ENCODE data around the gene USP36.

DNA sequence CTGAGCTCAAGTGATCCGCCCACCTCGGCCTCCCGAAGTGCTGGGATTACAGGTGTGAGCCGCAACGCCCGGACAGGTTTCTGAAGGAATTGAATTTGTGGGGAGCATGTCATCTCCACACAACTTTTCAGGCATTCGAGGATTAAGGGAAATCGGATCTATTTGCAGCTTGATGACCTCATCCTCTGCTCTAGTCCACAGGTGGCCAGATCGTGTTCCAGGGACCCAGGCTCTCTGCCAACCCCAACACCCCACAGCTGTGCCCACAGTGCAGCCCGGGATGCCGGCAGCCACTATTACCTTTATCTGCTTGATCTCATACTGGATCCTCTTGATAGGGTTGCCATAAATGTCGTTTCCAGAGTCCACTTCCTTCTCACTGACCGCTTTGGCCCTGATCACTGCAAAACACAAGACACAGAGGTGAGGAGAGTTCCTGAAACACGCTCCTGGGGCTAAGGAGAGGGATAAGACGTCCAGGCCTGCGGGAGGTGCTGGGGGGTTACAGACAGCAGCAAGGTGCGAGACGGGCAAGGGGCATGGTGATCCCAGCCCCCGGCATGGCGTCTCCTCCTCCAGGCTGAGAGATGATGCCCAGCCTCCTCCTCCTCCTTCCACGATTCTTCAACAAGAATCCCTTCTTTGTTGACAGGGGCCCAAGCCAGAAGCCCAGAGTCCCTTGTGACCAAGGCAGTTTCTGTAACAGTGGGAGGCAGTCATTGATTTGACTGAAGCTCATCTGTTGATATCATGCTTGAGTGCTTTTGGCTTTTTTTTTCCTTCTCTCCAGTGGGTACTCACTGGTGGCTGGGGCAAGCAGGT is 33.1 kb upstream of the USP36 start:
- TF ChIP-seq, protein P1, sequence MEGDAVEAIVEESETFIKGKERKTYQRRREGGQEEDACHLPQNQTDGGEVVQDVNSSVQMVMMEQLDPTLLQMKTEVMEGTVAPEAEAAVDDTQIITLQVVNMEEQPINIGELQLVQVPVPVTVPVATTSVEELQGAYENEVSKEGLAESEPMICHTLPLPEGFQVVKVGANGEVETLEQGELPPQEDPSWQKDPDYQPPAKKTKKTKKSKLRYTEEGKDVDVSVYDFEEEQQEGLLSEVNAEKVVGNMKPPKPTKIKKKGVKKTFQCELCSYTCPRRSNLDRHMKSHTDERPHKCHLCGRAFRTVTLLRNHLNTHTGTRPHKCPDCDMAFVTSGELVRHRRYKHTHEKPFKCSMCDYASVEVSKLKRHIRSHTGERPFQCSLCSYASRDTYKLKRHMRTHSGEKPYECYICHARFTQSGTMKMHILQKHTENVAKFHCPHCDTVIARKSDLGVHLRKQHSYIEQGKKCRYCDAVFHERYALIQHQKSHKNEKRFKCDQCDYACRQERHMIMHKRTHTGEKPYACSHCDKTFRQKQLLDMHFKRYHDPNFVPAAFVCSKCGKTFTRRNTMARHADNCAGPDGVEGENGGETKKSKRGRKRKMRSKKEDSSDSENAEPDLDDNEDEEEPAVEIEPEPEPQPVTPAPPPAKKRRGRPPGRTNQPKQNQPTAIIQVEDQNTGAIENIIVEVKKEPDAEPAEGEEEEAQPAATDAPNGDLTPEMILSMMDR (IDR thresholded peaks at IDR 0.05), result no peak
- no peak for TF ChIP-seq POLR2A (IDR thresholded peaks at IDR 0.05)

All from lower leg skin (tissue), 3 donors.